Esophagus squamous epithelium (tissue), 4 donors: ENCODE data around the gene RGMA.

Source experiments
- POLR2A ChIP-seq, 4 donors: fragments of 450-650 bp; IDR thresholded peaks; one replicate each; pipeline ENCODE4 v1.6.1; 2017; ENCODE audit warnings: antibody characterized with exemption in 4 of 4, mild to moderate bottlenecking in 4 of 4, moderate library complexity in 3 of 4
- TF ChIP-seq, protein P1 (sequence below), 6 experiments: fragments of 450-650 bp in 4 of 6; fragments of 200-600 bp in 2 of 6; sonication (generic) in 2 of 6; IDR thresholded peaks; one replicate each; pipeline ENCODE4 v1.5.1; 2016 to 2019; ENCODE audit warnings: antibody characterized with exemption in 6 of 6, mild to moderate bottlenecking in 4 of 6, moderate library complexity in 4 of 6

DNA sequence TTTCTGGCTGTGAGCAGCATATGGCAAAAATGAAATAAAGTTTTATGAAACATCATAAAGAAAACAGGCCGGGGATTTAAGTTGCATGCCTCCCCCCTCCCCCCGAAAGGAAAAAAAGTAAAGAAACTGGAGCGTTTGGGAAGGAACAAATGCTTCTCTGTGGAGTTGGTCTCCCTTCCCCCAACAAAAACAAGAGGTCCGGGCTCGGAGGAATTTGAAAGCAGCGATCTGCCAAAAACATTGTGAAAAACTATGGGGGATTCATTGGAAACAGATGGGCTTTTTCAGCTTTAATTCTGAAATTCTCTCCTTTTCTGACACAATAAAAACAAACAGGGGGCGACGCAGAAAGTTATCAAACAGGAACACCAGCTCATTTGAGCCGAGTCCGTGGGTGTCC is 17.0 kb downstream of the RGMA start:
- TF ChIP-seq, protein P1, sequence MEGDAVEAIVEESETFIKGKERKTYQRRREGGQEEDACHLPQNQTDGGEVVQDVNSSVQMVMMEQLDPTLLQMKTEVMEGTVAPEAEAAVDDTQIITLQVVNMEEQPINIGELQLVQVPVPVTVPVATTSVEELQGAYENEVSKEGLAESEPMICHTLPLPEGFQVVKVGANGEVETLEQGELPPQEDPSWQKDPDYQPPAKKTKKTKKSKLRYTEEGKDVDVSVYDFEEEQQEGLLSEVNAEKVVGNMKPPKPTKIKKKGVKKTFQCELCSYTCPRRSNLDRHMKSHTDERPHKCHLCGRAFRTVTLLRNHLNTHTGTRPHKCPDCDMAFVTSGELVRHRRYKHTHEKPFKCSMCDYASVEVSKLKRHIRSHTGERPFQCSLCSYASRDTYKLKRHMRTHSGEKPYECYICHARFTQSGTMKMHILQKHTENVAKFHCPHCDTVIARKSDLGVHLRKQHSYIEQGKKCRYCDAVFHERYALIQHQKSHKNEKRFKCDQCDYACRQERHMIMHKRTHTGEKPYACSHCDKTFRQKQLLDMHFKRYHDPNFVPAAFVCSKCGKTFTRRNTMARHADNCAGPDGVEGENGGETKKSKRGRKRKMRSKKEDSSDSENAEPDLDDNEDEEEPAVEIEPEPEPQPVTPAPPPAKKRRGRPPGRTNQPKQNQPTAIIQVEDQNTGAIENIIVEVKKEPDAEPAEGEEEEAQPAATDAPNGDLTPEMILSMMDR (IDR thresholded peaks at IDR 0.05): no peak
- TF ChIP-seq POLR2A (IDR thresholded peaks at IDR 0.05): no peak
